Choroid plexus epithelial cell (primary cell): Measurements from ENCODE around the gene STARD3.
"Not testable (repeated sequence)": the region's sequence is repeated elsewhere in the genome, so short reads cannot be mapped to it uniquely, and the experiment has no call there.

Experiments used
- DNase-seq: peaks from one replicate; pipeline ENCODE4 v3.0.0-alpha.2; 2010; ENCODE audit warnings: low read depth
- H3K4me3 ChIP-seq: 2 replicates; pipeline ENCODE4 v1.5.1; 2011; ENCODE audit warnings: low read depth, mild to moderate bottlenecking, control low read depth, low read length, moderate library complexity
- TF ChIP-seq, protein P1 (sequence below): conservative IDR thresholded peaks from 2 replicates; pipeline ENCODE4 v1.5.1; 2011; ENCODE audit warnings: low read depth, mild to moderate bottlenecking, control low read depth, inconsistent platforms, low read length, moderate library complexity

STARD3 gene

DNA sequence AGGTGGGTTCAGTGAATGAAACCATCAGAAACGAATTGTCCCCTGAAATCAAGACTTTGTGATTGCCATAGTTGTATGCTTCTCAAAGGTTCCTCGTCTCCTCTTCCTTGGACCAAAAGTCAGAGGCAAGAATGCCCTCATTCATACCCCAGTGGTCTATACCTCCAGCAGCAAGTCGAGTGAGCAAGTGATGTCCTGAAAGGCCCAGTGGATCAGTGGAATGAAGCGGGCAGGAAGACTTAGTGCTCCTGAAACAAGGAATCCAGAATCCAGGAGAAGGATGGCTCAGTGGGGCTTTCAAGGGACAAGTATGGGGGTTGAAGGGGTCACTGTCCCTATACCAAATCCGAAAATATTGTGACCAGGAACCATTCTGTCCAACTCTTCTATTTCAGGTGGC lies 57.6 kb downstream of the STARD3 start:
- no peak for DNase-seq
- H3K4me3 ChIP-seq: no peak overlapping the region
- TF ChIP-seq, protein P1, sequence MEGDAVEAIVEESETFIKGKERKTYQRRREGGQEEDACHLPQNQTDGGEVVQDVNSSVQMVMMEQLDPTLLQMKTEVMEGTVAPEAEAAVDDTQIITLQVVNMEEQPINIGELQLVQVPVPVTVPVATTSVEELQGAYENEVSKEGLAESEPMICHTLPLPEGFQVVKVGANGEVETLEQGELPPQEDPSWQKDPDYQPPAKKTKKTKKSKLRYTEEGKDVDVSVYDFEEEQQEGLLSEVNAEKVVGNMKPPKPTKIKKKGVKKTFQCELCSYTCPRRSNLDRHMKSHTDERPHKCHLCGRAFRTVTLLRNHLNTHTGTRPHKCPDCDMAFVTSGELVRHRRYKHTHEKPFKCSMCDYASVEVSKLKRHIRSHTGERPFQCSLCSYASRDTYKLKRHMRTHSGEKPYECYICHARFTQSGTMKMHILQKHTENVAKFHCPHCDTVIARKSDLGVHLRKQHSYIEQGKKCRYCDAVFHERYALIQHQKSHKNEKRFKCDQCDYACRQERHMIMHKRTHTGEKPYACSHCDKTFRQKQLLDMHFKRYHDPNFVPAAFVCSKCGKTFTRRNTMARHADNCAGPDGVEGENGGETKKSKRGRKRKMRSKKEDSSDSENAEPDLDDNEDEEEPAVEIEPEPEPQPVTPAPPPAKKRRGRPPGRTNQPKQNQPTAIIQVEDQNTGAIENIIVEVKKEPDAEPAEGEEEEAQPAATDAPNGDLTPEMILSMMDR: no peak

DNA sequence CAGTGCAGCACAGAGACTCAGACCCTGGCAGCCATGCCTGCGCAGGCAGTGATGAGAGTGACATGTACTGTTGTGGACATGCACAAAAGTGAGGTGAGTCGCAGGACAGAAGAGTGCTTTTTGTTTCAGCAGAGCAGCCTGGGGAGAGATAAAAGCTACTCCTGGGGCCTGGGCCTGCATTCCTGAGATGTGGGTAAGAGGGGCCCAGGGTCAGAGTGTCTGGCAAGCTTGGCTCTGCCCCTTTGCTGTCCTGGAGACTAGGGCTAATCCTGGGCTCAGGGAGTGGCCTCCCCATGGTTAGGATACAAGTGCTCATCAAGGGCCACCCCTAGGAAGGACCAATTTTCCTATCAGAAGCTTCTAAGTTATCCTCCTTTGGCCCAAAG lies 58.1 kb downstream of the STARD3 start:
- no peak overlapping the region for H3K4me3 ChIP-seq
- TF ChIP-seq, protein P1: no peak
- DNase-seq: no peak

DNA sequence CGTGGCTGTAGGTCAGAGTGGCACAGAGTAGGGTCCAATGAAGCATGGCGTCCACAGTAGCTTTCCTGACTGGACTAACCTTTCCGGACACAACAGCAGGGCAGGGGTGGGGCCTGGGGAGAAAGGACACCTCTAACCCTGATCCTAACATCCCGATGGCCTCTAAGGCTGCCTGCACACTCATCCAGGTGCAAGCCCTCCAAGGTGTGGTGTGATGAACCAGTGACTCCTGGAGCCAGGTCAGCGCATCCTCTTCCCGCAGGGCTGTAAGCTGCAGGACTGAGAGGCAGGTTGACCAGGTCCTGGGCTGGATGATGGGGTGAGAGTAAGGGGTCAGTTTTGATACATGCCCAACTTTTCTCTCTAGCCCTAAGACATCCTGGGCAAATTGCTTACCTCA lies 59.8 kb downstream of the STARD3 start:
- H3K4me3 ChIP-seq: no peak overlapping the region
- TF ChIP-seq, protein P1: no peak
- no peak for DNase-seq

DNA sequence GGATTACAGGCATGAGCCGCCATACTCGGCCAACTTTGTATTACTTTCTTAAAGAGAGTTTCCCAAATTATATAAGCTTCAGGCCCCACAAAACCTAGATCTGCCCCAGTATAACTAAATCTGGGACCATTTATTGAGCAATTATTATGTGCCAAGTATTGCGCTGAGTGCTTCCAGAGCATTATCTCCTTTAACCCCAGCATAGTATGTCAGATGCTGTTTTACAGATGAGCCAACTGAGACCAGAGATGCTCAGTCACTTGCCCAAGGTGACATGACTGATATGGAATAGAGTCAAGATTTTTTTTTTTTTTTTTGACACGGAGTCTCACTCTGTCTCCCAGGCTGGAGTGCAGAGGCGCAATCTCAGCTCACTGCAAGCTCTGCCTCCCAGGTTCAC lies 61.0 kb downstream of the STARD3 start:
- H3K4me3 ChIP-seq: no peak overlapping the region
- DNase-seq: no peak
- TF ChIP-seq, protein P1: no peak

DNA sequence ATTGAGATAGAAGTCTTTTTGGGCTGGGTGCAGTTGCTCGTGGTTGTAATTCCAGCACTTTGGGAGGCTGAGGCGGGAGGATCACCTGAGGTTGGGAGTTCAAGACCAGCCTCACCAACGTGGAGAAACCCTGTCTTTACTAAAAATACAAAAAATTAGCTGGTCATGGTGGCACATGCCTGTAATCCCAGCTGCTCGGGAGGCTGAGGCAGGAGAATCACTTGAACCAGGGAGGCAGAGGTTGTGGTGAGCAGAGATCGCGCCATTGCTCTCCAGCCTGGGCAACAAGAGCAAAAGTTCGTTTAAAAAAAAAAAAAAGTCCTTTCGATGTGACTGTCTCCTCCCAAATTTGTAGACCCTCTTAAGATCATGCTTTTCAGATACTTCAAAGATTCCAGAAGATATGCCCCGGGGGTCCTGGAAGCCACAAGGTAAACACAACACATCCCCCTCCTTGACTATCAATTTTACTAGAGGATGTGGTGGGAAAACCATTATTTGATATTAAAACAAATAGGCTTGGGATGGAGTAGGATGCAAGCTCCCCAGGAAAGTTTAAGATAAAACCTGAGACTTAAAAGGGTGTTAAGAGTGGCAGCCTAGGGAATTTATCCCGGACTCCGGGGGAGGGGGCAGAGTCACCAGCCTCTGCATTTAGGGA lies 62.3 kb downstream of the STARD3 start:
- H3K4me3 ChIP-seq: peak overlapping the region; percentile 82
- DNase-seq: not testable (repeated sequence)

DNA sequence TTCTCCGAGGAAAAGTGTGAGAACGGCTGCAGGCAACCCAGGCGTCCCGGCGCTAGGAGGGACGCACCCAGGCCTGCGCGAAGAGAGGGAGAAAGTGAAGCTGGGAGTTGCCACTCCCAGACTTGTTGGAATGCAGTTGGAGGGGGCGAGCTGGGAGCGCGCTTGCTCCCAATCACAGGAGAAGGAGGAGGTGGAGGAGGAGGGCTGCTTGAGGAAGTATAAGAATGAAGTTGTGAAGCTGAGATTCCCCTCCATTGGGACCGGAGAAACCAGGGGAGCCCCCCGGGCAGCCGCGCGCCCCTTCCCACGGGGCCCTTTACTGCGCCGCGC lies 62.8 kb downstream of the STARD3 start, which contains the start of gene ERBB2:
ERBB2 (plus strand) TSS at position 247 of the 330 bp plus-strand sequence. CDS start 175 bp downstream, outside the sequence.
- DNase-seq: peak; percentile 80
- peak within 1 kb of the TSS; percentile 82 for H3K4me3 ChIP-seq
- TF ChIP-seq, protein P1: no peak

DNA sequence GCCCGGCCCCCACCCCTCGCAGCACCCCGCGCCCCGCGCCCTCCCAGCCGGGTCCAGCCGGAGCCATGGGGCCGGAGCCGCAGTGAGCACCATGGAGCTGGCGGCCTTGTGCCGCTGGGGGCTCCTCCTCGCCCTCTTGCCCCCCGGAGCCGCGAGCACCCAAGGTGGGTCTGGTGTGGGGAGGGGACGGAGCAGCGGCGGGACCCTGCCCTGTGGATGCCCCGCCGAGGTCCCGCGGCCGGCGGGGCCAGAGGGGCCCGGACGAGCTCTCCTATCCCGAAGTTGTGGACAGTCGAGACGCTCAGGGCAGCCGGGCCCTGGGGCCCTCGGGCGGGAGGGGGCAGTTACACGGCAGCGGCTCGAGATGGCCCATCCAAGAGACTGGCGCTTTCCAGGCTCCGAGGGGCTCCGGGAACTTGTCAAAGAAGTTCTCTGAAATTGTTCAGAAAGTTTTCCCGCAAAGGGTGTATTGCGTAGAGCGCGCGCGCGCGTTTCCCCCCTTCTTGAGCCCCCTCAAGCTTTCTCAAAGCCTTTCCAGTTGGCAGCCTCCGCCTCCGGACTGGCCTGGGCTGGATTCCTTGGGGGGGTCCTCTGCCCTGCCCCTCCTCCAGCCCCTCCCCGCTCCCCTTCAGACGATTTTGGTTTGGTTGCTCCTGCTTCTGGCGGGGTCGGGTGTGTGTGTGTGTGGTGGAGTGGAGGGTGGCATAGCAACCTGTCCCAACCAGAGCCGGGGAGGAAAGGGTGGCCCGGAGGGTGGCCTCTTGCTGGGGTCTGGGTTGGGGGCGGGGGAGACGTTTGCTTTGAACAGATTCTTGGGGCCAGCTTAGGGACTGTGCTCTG lies 63.4 kb downstream of the STARD3 start:
- DNase-seq: peak; percentile 22
- H3K4me3 ChIP-seq: peak overlapping the region; percentile 82
- TF ChIP-seq, protein P1: no peak
